HepG2 (cell line): ENCODE data around the gene IRAK2. TPM values are rescaled to one million over a fixed set of nuclear protein-coding genes. Genes with fewer than 3 reads are reported as not detected.

ENCODE experiments used
- ATAC-seq: fragments of 200-7000 bp; cut with Tn5 transposase; 3 replicates; pipeline ENCODE4 v1.9.1; 2020; ENCODE audit warnings: mild to moderate bottlenecking, moderate library complexity
- BruUV-seq: library from RNA; stranded (reverse); fragments of 400-500 nt; replicated peaks from 2 replicates; lab custom pipeline; 2021; lab: Mats Ljungman, UMichigan
- CTCF ChIA-PET: fragments of 300-600 bp; formaldehyde crosslinking; extraction: SDS; loops from one replicate; lab custom pipeline; 2021; ENCODE audit warnings: low total read pairs, inconsistent platforms, low intra/inter-chr PET ratio; lab: Yijun Ruan, JAX
- POLR2A ChIA-PET: fragments of 350-600 bp; sonication (Branson Sonifier 250); formaldehyde crosslinking; loops from one replicate; lab custom pipeline; 2020; ENCODE audit warnings: antibody characterized with exemption, inconsistent platforms; lab: Yijun Ruan, JAX
- DNase-seq: peaks from one replicate; pipeline ENCODE4 v3.0.0-alpha.2; 2015; ENCODE audit warnings: low spot score
- FAIRE-seq: peaks from 3 replicates; lab custom pipeline; 2011; peaks lifted over from hg19 to GRCh38; lab: Jason Lieb, UNC
- H2AFZ ChIP-seq: one replicate; pipeline ENCODE4 v1.6.1; 2011; ENCODE audit warnings: low read length, inconsistent platforms
- H3K27ac ChIP-seq: fragments of 300-600 bp; 3 replicates; pipeline ENCODE4 v1.8.0; 2011; ENCODE audit warnings: mixed run types, mild to moderate bottlenecking, mixed read lengths, low read length, inconsistent platforms; ENCODE audit not compliant: insufficient read depth; ENCODE audit errors: extremely low read length
- H3K27me3 ChIP-seq, 2 experiments: fragments of 200-600 bp in 1 of 2; 2 replicates in 1 of 2; 3 replicates in 1 of 2; pipeline versions ENCODE4 v1.6.0 to v1.8.0; 2011; ENCODE audit warnings: low read length in 2 of 2, mild to moderate bottlenecking in 2 of 2, moderate library complexity in 2 of 2, inconsistent platforms in 1 of 2; ENCODE audit not compliant: insufficient read depth in 2 of 2, control insufficient read depth in 1 of 2
- H3K36me3 ChIP-seq, 2 experiments: fragments of 200-600 bp in 1 of 2; replicated peaks in 1 of 2; 2 replicates in 1 of 2; 3 replicates in 1 of 2; pipeline versions ENCODE4 v1.5.1 to v1.8.0; 2011; ENCODE audit warnings: low read length in 2 of 2, inconsistent platforms in 1 of 2; ENCODE audit not compliant: insufficient read depth in 2 of 2, control insufficient read depth in 1 of 2
- H3K4me1 ChIP-seq: 2 replicates; pipeline ENCODE4 v1.5.1; 2012; ENCODE audit warnings: low read length, inconsistent platforms; ENCODE audit not compliant: insufficient read depth
- H3K4me2 ChIP-seq: 2 replicates; pipeline ENCODE4 v1.6.0; 2011; ENCODE audit warnings: low read depth, low read length, inconsistent platforms
- H3K4me3 ChIP-seq, 3 experiments: fragments of 200-600 bp in 1 of 3; sonication (generic), shearing (Covaris generic) in 1 of 3; replicated peaks in 1 of 3; 2 replicates each; pipeline ENCODE4 v1.5.1; 2011 to 2016; ENCODE audit warnings: low read length in 3 of 3, inconsistent platforms in 2 of 3, low read depth in 2 of 3, mild to moderate bottlenecking in 2 of 3, control low read depth in 1 of 3, mixed read lengths in 1 of 3; ENCODE audit not compliant: insufficient read depth in 1 of 3
- H3K79me2 ChIP-seq: one replicate; pipeline ENCODE4 v1.6.1; 2011; ENCODE audit warnings: low read length, inconsistent platforms; ENCODE audit not compliant: insufficient read depth
- H3K9ac ChIP-seq: 2 replicates; pipeline ENCODE4 v1.6.0; 2011; ENCODE audit warnings: mild to moderate bottlenecking, low read depth, low read length, inconsistent platforms; ENCODE audit not compliant: insufficient read depth
- H3K9me3 ChIP-seq: 2 replicates; pipeline ENCODE4 v1.5.1; 2012; ENCODE audit warnings: mild to moderate bottlenecking, low read length
- H4K20me1 ChIP-seq: 2 replicates; pipeline ENCODE4 v1.6.0; 2011; ENCODE audit warnings: inconsistent platforms, mild to moderate bottlenecking, low read length, moderate library complexity; ENCODE audit not compliant: insufficient read depth
- CTCF ChIP-seq: sonication (generic); formaldehyde crosslinking; IDR thresholded peaks from 2 replicates; pipeline ENCODE4 v1.5.0; 2020; ENCODE audit warnings: mild to moderate bottlenecking, missing genetic modification reagents, moderate library complexity
- STAG1 ChIP-seq: sonication (generic); formaldehyde crosslinking; IDR thresholded peaks from 2 replicates; pipeline ENCODE4 v1.4.0; 2020; ENCODE audit warnings: missing genetic modification reagents
- TERF1 ChIP-seq: sonication (generic); formaldehyde crosslinking; IDR thresholded peaks from 2 replicates; pipeline ENCODE4 v1.8.0; 2022; ENCODE audit warnings: mild to moderate bottlenecking, missing genetic modification reagents, moderate library complexity
- THAP11 ChIP-seq: IDR thresholded peaks from 2 replicates; pipeline ENCODE4 v1.6.1; 2016; ENCODE audit warnings: missing biosample characterization, missing genetic modification reagents
- ZNF740 ChIP-seq: sonication (generic); formaldehyde crosslinking; IDR thresholded peaks from 2 replicates; pipeline ENCODE4 v1.4.0; 2020; ENCODE audit warnings: missing genetic modification reagents
- WGBS: methylation state at CpG from one replicate; pipeline ENCODE4 v1.1.6; 2017; ENCODE audit warnings: low lambda C conversion rate; 5-methylcytosine and 5-hydroxymethylcytosine counted together
- in situ Hi-C: cut with HindIII; loops from 2 replicates; pipeline ENCODE4 v1.10.0; 2017; ENCODE audit warnings: low pct_unique_long_range_greater_than_20kb; ENCODE audit not compliant: extremely low pct_ligation_motif_present
- intact Hi-C: fragments of 100-400 bp; cut with micrococcal nuclease; formaldehyde crosslinking; loops from one replicate; pipeline ENCODE4 v1.10.0; 2022; ENCODE audit not compliant: unreplicated experiment
- polyA plus RNA-seq, 8 experiments: library from polyadenylated mRNA; depleted of rRNA in 3 of 8; stranded (reverse) in 7 of 8; unstranded in 1 of 8; fragments of >200 nt; fragmentation: Illumina TruSeq in 4 of 8; extraction: Trizol in 4 of 8; gene quantifications; 2 replicates each; pipeline versions ENCODE4 v1.2.1 to v1.2.3, GENCODE V29; 2011 to 2016; ENCODE audit warnings: low read depth in 4 of 8, missing spikeins in 1 of 8, mixed read lengths in 1 of 8; ENCODE audit not compliant: insufficient read depth in 1 of 8
- total RNA-seq, 5 experiments: library from RNA; depleted of rRNA; stranded (reverse); fragments of >200 nt; fragmentation: Illumina TruSeq; extraction: Trizol; gene quantifications; 2 replicates each; pipeline ENCODE4 v1.2.3, GENCODE V29; 2016; ENCODE audit warnings: low read depth in 1 of 5

Gene IRAK2
- total and polyA plus RNA-seq, 2 of the 13 experiments (the other 11 are each of a cell fraction or from before 2014, with no cell fraction given), result 13.1 to 23.3 TPM

- TF ChIP-seq ZNF740 (CRISPR knock-in tag), result no peak
- TF ChIP-seq, all 625 proteins: peak for 0
Observed at GRCh38 chr3:10288575-10288960, 123.8 kb downstream of the IRAK2 start (continued).

GRCh38 chr3:10289077-10289476, 124.4 kb downstream of the IRAK2 start:
- ATAC-seq, result no peak
- Histone ChIP-seq H3K4me3 (no peak overlapping the region), H3K9me3 (no peaks in the 10 kb centered on the region), H3K4me2 (no peak overlapping the region), H3K4me1 (peaks cover 33% of the 10 kb centered on the region)
- in situ Hi-C loops (no loop called here), intact Hi-C loops (no loop called here)
- WGBS, result 88% methylated on average over 7 of the region's 9 CpGs
- POLR2A ChIA-PET, result interaction anchor here (1.6 kb wide), 1 partner anchor 24 kb away, joined by 3 read pairs; no protein-coding TSS in a partner anchor
- no peak for FAIRE-seq
- TF ChIP-seq TERF1 (CRISPR knock-in tag), result no peak
- TF ChIP-seq, all 625 proteins: peak for 0
- H3K9ac ChIP-seq, result no peak overlapping the region
- CTCF ChIA-PET, result no interaction called here
- no peak for DNase-seq
- no TSS peak for BruUV-seq
- H3K27me3 ChIP-seq, result no peaks in the 10 kb centered on the region
- H3K79me2 ChIP-seq, result no peaks in the 10 kb centered on the region
- no peak overlapping the region for H3K27ac ChIP-seq
- H2AFZ ChIP-seq, result no peak overlapping the region
- H3K36me3 ChIP-seq, result peaks cover 8 to 19% of the 10 kb centered on the region in 2 experiments; a peak in 4 of 5 replicates
- H4K20me1 ChIP-seq, result no peaks in the 10 kb centered on the region

- no peaks in the 10 kb centered on the region for H3K9me3 ChIP-seq
- POLR2A ChIA-PET, result interaction anchor here (1.1 to 1.6 kb wide), 4 partner anchors 10 to 42 kb away, joined by 3 to 7 read pairs (median 4); partner anchors contain the start of gene TATDN2
- H4K20me1 ChIP-seq, result no peaks in the 10 kb centered on the region
- TF ChIP-seq STAG1 (CRISPR knock-in tag), result peak; percentile 19; the same call in 1 of the 2 replicates
- TF ChIP-seq CTCF (CRISPR knock-in tag), result peak; percentile 39
- TF ChIP-seq THAP11 (CRISPR knock-in tag), result no peak
- in situ Hi-C loops (no loop called here), intact Hi-C loops (no loop called here)
- DNase-seq (no peak), ATAC-seq (no peak), FAIRE-seq (no peak)
- H3K4me3 ChIP-seq, result no peak overlapping the region
- H3K27ac ChIP-seq, result no peak overlapping the region
- H3K27me3 ChIP-seq, result no peaks in the 10 kb centered on the region
- BruUV-seq, result no TSS peak
- H3K4me1 ChIP-seq, result peaks cover 34% of the 10 kb centered on the region
- no peaks in the 10 kb centered on the region for H3K79me2 ChIP-seq
- WGBS, result 89% methylated on average over 4 of the region's 9 CpGs
- H3K4me2 ChIP-seq, result no peak overlapping the region
- H3K9ac ChIP-seq, result no peak overlapping the region
- H2AFZ ChIP-seq, result no peak overlapping the region
- CTCF ChIA-PET, result no interaction called here
- H3K36me3 ChIP-seq, result peaks cover 8 to 15% of the 10 kb centered on the region in 2 experiments; a peak in 4 of 5 replicates
Observed at GRCh38 chr3:10289787-10290355, 125.2 kb downstream of the IRAK2 start.
